Inflammatory macrophage treated with lipopolysaccharide for 4 hours (primary cell): ENCODE measurements around the gene CPED1.
"Not testable (repeated sequence)": the region's sequence is repeated elsewhere in the genome, so short reads cannot be mapped to it uniquely, and the experiment has no call there.

Source experiments
- DNase-seq: peaks from one replicate; pipeline ENCODE4 v3.0.0-alpha.2; 2020

Gene CPED1

GRCh38 chr7:121269798-121270197 lies 281.3 kb downstream of the CPED1 start:
- DNase-seq = no peak

GRCh38 chr7:121271098-121271497 lies 282.6 kb downstream of the CPED1 start:
- no peak for DNase-seq

- DNase-seq = no peak
Observed at GRCh38 chr7:121271916-121272315, 283.4 kb downstream of the CPED1 start.

DNA sequence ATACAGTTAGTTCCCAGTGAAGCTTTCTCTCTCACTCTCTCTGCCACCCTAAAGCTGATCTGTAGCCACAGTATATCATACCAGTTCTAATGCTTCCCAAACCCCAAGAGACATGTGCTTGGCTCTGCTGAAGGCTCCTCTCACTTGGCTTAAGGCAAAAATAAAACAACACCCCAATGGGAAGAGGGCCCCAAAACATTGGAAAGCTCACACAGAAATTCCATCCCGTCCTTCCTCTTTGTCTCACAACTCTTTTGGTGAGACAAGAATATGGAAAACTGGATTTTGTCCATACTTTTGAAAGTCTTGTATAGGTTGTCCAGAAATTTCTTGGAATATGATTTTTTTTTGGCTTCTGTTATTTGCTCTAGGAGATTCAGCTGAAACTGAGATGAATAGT lies 284.2 kb downstream of the CPED1 start:
- no peak for DNase-seq

DNA sequence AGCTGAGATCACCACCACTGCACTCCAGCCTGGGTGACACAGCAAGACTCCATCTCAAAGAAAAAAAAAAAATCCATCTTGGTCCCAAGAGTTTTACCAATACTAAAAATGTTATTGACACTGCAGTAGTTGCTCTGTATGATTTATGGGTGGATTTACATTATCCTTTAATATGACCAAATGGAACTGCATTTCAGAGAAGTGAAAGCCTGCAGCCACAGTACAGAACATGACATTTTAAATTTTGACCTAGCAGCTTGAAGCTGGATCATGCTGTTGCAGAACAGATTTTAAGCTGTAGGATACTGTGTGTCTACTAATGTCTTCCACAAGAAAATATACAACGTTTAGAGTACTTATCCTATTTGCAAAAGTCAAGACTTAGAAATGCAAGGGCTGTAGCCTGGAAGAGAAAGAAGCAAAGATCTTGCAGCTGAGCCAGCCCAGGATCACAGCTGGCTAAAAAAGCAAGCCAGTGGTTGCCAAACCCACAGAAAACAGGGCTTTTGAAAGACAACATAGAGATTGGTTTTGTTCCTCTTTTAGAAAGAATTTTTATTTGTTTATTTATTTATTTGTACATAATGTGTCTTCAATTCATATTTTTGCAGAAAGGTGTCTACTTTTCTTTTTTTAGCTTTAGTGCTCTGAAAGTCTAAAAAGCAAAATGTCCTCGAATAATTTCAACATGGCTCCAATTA lies 285.1 kb downstream of the CPED1 start:
- DNase-seq = no peak

- DNase-seq = no peak
Observed at GRCh38 chr7:121274467-121274866, 286.0 kb downstream of the CPED1 start.

GRCh38 chr7:121275204-121275603 lies 286.7 kb downstream of the CPED1 start:
- no peak for DNase-seq

DNA sequence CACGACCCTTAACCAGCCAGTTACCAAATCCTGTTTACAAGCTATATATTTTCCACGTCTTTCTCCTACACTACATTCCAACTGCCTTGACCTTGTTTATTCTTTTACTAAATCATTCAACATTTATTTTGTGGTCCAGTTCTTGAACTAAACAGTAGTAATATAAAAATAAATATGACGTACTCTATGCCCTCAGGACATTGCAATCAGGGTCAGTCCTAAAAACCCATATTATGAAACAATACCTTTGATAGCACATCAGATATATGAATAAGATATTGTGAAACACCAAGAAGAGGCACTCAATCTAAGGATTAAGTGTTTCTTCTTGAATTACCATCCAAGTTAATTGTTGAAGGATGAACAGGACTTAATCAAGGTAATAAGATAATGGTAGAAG lies 287.8 kb downstream of the CPED1 start:
- DNase-seq = no peak

- DNase-seq = peak; percentile 1
Observed at GRCh38 chr7:121278120-121279021, 289.9 kb downstream of the CPED1 start.

DNA sequence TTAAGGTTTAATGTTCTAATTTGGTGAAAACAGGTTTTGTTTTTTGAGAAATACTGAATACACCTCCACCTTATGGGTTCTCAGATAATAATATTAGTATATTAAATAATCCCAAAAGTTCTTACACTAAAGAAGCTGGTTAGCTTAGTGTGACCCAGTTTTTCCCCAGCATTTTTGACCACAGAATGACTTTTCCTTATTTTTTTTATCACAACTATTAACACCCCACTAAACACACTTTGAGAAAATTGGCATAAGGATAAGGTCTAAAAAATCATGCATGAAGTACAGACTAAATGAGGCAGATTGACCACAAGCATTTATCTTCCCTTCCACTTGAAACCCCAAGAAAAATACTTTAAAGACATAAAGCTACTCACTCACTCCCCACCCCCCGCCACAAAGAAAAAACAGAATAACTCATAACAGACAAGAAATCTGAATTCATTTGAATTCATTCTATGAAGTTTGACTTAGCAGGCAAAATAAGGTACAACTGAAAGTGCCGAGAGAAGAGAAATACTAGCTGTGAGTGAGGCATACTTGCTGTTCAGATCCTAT lies 290.6 kb downstream of the CPED1 start:
- DNase-seq = no peak

- no peak for DNase-seq
Observed at GRCh38 chr7:121279822-121280221, 291.3 kb downstream of the CPED1 start.

GRCh38 chr7:121280656-121281055 lies 292.1 kb downstream of the CPED1 start:
- no peak for DNase-seq

DNA sequence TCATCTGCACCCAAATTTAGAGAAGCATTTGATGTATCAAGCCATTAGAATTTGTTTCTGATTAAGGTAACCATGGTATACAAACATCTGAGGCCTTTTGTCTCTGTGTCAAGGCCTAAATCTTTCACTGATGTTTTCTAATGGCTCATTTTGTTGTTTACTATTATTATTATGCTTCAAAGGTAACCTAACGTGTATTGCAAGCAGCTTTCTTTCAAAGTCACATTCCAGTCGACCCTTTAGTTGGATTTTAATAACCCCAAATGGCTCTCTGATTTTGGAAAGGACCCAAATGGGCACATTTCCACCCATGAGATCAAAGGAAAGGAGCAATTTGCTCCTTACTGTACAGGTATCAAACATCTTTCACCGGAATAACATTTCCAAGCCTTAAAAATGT lies 293.6 kb downstream of the CPED1 start:
- DNase-seq = no peak

- no peak for DNase-seq
Observed at GRCh38 chr7:121285066-121285667, 296.7 kb downstream of the CPED1 start.

- DNase-seq = no peak
Observed at GRCh38 chr7:121286186-121286585, 297.7 kb downstream of the CPED1 start.

DNA sequence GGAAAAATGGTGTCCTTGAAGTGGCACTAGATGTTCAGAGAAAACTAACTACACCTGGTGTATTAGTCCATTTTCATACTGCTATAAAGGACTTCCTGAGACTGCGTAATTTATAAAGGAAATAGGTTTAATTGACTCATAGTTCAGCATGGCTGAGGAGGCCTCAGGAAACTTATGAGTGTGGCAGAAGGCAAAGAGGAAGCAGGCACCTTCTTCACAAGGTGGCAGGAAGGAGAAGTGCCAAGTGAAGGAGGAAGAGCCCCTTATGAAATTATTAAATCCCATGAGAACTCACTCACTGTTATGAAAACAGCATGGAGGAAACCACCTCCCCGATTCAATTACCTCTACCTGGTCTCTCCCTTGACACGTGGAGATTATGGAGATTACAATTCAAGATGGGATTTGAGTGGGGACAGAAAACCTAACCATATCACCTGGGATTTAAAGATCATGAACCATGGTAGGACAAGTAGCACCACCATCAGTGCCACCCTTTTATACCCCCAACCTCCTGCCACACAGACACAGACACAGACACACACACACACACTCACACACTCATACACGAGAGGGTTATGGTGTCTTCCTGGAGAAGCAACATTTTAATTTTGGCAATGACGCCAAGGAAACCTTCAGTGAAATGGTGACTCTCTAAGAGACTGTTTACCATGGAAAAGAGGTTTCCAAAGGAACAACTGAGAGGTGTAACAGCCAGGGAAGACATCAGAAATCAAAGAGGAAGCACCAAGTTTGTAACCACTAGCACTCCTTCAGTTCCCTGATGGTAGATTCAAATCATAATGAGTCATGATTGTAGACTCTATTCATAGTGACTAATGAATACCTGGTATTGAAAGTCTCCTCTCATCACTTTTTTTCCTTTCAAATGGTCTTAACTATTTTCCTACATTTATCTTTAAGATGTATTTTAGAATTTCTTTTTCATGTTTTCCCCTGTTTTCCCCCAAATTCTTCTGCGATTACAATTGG lies 298.5 kb downstream of the CPED1 start:
- DNase-seq = no peak

DNA sequence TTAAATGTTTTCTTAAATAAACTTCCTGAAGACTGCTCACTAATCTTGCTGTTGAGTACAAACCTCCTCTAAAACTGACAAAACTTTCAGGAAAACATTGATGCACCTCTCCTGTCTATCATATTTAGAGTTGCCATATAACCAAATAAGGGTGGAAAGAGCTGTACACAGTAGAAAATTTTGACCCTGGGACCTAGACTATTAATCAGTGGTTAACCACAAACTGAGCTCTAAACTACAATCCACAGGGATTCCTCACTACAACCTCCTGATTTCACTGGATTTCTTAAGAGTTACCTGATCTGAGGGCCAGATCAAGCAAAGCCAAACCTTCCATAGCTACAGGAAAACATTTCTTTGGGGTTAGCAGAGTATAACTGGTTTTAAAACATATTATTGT lies 300.4 kb downstream of the CPED1 start:
- no peak for DNase-seq

DNA sequence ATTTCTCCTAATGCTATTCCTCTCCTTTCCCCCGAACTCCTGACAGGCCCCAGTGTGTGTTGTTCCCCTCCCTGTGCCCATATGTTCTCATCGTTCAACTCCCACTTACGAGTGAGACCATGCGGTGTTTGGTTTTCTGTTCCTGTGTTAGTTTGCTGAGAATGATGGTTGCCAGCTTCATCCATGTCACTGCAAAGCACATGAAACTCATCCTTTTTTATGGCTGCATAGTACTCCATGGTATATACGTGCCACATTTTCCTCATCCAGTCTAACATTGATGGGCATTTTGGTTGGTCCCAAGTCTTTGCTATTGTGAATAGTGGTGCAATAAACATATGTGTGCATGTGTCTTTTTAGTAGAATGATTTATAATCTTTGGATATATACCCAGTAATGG lies 301.4 kb downstream of the CPED1 start:
- DNase-seq = not testable (repeated sequence)

DNA sequence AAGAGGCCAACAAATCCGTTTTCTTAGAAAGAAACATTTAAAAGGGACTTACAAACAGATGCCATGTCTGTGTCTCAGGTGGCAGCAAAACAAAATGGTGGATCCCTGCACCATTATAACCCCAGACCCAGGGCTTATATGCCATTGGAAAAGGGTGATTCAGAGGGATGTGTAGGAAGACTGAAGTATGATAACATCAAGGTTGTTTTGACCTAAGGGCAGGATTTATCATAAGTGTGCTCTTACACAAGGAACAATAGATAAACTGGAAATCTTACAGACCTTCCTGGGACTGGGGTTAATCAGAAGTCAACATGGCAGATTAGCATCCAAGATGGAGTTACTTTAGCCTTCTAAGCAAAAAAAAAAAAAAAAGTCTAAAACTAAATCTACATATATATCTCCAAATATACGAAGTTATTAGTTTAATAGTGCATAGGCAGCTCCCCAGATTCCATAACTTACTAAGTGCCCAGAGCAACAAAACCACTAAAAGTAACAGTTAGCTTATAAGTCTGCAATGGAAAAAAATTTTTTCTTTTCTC lies 306.0 kb downstream of the CPED1 start:
- no peak for DNase-seq

GRCh38 chr7:121297843-121298242 lies 309.3 kb downstream of the CPED1 start:
- no peak for DNase-seq

DNA sequence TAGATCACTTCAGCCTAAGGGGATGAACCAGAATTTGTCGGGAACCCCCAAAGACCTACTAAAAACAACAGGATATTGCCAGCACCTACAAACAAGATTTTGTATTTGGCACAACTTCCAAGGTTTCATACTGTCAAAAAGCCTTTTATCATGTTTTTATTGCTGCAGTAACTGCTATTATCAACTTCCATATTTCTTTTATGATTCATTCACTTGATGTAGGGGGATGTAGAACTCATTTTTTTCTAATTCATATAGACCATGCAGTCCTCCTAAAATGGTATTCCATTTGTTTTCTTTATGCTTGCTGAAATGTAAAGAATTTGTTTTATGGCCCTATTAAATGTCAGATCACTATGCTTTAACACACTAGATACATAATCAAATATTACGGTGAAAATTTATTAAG lies 310.3 kb downstream of the CPED1 start:
- no peak for DNase-seq
